GM10266 (cell line): ENCODE measurements around the gene SPAST.

Experiments
- DNase-seq: peaks from one replicate; pipeline ENCODE4 v3.0.0; 2012; ENCODE audit errors: extremely low spot score
- TF ChIP-seq, protein P1 (sequence below): IDR thresholded peaks from 2 replicates; pipeline ENCODE4 v1.5.1; 2012; ENCODE audit warnings: mild to moderate bottlenecking, low read depth; ENCODE audit not compliant: control insufficient read depth, insufficient read depth; ENCODE audit errors: missing control alignments

Gene SPAST

DNA sequence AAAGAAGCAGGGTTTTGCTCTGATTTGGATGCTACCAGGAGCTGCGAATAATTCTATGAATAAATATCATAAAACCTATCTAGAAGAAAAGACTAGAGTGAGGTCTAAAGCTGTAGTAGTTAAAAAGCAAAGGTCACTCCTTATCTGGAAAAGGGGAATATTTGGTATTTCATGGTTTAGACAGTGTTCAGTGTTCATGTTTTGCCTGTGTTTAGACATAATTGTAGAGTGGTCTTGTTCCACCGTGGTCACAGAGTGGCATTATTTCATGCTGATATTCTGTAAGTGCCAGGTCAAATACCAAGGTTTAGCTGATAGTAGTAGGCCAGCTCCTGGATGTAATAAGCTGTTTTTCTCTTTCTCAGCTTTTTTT, 10.8 kb downstream of the SPAST start:
- DNase-seq, result no peak
- TF ChIP-seq, protein P1, sequence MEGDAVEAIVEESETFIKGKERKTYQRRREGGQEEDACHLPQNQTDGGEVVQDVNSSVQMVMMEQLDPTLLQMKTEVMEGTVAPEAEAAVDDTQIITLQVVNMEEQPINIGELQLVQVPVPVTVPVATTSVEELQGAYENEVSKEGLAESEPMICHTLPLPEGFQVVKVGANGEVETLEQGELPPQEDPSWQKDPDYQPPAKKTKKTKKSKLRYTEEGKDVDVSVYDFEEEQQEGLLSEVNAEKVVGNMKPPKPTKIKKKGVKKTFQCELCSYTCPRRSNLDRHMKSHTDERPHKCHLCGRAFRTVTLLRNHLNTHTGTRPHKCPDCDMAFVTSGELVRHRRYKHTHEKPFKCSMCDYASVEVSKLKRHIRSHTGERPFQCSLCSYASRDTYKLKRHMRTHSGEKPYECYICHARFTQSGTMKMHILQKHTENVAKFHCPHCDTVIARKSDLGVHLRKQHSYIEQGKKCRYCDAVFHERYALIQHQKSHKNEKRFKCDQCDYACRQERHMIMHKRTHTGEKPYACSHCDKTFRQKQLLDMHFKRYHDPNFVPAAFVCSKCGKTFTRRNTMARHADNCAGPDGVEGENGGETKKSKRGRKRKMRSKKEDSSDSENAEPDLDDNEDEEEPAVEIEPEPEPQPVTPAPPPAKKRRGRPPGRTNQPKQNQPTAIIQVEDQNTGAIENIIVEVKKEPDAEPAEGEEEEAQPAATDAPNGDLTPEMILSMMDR, result no peak

DNA sequence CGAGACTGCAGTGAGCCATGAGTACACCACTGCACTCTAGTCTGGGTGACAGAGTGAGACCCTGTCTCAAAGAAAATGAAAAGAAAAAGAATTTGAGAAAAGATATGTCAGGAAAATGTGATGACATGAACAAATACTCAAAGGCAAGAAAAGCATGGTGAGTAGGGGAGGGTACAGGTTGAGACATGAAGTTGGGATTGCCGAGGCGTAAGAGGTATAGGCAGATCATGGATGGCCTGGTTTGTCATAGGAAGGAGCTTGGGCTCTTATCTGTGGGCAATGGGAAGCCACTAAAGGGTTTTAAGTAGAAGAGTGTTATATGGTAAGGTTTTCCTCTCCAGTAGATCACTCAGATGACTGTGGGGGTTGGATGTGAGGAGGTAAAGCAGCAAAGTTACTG, 32.3 kb downstream of the SPAST start:
- DNase-seq, result no peak
- TF ChIP-seq, protein P1, result no peak

DNA sequence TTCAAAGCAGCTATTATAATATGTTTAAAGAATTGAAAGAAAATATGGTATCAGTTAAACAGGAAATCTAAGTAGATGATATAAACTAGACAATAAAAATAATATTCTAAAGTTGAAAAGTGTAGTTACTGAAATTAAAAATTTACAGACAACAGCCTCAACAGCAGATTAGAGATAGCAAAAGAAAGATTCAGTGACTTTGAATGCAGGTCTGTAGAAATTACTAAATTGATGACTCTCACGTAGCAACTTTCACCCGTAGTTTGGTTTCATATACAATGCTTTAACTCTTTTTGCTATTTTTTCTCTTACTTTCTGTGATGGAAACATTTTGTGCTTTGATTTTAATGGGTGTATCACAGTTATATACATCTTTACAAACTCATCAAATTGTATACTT, 44.8 kb downstream of the SPAST start:
- TF ChIP-seq, protein P1, result no peak
- no peak for DNase-seq

DNA sequence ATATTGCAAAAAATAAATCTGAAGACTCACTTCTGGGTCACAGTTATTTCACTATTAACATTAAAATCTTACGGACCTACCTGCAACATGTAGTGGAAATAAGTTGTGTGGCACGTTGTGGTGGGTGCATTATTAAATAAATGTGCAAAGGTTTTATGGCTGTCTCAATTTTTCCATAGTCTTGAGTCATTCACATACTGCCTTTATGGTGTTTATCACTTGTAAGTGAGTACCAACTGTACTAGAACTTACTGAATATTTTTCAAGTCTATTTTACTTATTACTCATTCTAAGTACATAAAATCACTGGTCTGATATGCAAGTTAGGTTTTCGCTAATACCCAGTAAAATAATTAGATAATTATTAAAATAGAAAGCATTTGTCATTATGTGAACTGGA, 54.7 kb downstream of the SPAST start:
- TF ChIP-seq, protein P1, result no peak
- DNase-seq, result no peak

DNA sequence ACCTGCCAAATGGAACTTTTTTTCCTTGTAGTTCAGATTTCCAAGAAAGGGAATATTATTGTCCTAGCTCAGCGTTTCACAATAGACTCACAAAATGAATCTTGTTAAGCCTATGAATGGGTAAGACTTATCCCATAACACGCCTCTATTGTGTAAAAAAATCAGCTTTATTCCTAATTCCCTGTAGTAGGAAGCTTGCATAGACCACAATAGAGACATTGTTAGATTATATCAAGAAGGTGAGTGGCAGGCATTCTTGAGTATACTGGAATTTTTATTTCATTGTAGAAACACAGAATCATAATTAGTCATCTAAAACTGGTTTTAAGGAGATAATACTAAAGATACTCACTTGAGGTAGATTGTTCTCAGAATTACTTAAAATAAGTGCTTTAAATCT, 55.8 kb downstream of the SPAST start:
- TF ChIP-seq, protein P1, result no peak
- DNase-seq, result no peak

DNA sequence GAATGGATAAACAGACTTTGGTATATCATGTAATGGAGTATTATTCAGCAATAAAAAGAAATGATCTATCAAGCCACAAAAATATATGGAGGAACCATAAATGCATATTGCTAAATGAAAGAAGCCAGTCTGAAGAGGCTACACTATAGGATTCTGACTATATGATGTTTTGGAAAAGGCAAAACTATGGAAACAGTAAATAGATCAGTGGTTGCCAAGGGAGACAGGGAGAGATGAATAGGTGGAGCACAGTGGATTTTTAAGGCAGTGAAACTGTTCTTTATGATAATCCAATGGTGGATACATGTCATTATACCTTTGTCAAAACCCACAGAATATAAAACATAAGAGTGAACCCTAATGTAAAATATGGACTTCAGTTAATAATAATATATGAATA, 61.3 kb downstream of the SPAST start:
- TF ChIP-seq, protein P1, result no peak
- no peak for DNase-seq

DNA sequence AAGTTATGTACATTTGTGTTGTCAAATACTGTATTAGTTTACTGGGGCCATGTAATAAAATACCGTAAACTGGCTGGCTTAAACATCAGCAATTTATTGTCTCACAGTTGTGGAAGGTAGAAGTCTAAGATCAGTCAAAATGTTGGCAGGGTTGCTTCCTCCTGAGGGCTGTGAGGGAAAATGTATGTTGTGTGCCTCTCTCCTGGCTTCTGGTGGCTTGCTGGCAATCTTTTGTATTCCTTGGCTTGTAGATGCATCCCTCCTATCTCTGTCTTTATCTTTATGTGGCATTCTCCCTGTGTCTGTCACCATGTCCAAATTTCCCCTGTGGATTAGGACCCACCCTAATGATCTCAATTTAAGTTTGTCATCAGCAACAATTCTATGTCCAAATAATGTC, 65.3 kb downstream of the SPAST start:
- TF ChIP-seq, protein P1, result no peak
- DNase-seq, result no peak

DNA sequence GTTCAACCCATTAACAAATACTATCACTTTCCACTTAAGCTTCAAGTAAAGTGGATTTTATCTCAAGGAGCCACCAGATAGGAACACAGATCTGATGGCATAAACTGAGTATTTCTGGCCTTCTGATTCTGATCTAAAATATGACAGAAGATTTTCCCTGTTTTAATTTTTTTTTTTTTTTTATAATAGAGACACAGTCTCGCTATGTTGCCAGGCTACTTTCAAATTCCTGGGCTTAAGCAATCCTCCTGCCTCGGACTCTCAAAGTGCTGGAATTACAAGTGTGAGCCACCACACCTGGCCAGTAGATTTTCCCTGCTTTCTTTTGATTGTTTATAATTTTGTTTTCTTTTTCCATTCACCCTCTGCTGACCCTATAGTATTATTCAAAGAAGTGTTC, 65.7 kb downstream of the SPAST start:
- TF ChIP-seq, protein P1, result no peak
- DNase-seq, result no peak
